Smooth muscle cell (in vitro differentiated cells): Measurements from ENCODE around the gene SRRT. TPM values are rescaled to one million over a fixed set of nuclear protein-coding genes. Genes with fewer than 3 reads are reported as not detected.
"Not testable (repeated sequence)": the region's sequence is repeated elsewhere in the genome, so short reads cannot be mapped to it uniquely, and the experiment has no call there.

Source experiments
- DNase-seq: peaks from one replicate; lab custom pipeline; 2025; ENCODE audit not compliant: unreplicated experiment; lab: John Stamatoyannopoulos, UW
- H2AFZ ChIP-seq: fragments of 200-600 bp; sonication (generic); 2 replicates; pipeline ENCODE4 v1.6.0; 2016; ENCODE audit warnings: antibody characterized with exemption, low read depth, mild to moderate bottlenecking
- H3F3A ChIP-seq: fragments of 200-600 bp; sonication (generic); 2 replicates; pipeline ENCODE4 v1.6.0; 2017; ENCODE audit warnings: antibody characterized with exemption, low read depth
- H3K27ac ChIP-seq: fragments of 200-600 bp; sonication (generic); 2 replicates; pipeline ENCODE4 v1.5.1; 2016; ENCODE audit warnings: low read depth, mild to moderate bottlenecking
- H3K27me3 ChIP-seq: fragments of 200-600 bp; sonication (generic); 2 replicates; pipeline ENCODE4 v1.6.1; 2016; ENCODE audit warnings: low read depth, mild to moderate bottlenecking
- H3K36me3 ChIP-seq: fragments of 200-600 bp; sonication (generic); 2 replicates; pipeline ENCODE4 v1.5.1; 2016; ENCODE audit warnings: low read depth
- H3K4me1 ChIP-seq: fragments of 200-600 bp; sonication (generic); 2 replicates; pipeline ENCODE4 v1.5.1; 2016; ENCODE audit warnings: low read depth
- H3K4me2 ChIP-seq: fragments of 200-600 bp; sonication (generic); 2 replicates; pipeline ENCODE4 v1.6.0; 2016; ENCODE audit warnings: mild to moderate bottlenecking
- H3K4me3 ChIP-seq: fragments of 200-600 bp; sonication (generic); 2 replicates; pipeline ENCODE4 v1.5.1; 2016; ENCODE audit warnings: mild to moderate bottlenecking
- H3K79me2 ChIP-seq: fragments of 200-600 bp; sonication (generic); 2 replicates; pipeline ENCODE4 v1.6.0; 2016; ENCODE audit warnings: low read depth, mild to moderate bottlenecking
- H3K9ac ChIP-seq: fragments of 200-600 bp; sonication (generic); 2 replicates; pipeline ENCODE4 v1.6.0; 2016; ENCODE audit warnings: low read depth
- H3K9me3 ChIP-seq: fragments of 200-600 bp; sonication (generic); replicated peaks from 2 replicates; pipeline ENCODE4 v1.5.1; 2016; ENCODE audit warnings: low read depth
- H4K20me1 ChIP-seq: fragments of 200-600 bp; sonication (generic); 2 replicates; pipeline ENCODE4 v1.6.0; 2016; ENCODE audit warnings: low read depth
- WGBS: methylation state at CpG from one replicate; pipeline ENCODE4 v1.1.7; 2016; ENCODE audit warnings: low lambda C conversion rate; 5-methylcytosine and 5-hydroxymethylcytosine counted together
- polyA plus RNA-seq: library from polyadenylated mRNA; unstranded; fragments of >200 nt; fragmentation: Nextera tagmentation; extraction: Ambion mirVana; gene quantifications from 2 replicates; pipeline ENCODE4 v1.2.1, GENCODE V29; 2016
- total RNA-seq: library from RNA; depleted of rRNA; stranded (reverse); fragments of >200 nt; gene quantifications from 2 replicates; pipeline ENCODE4 v1.2.3, GENCODE V29; 2014
- TF ChIP-seq, protein P1 (sequence below): fragments of 200-600 bp; sonication (generic); IDR thresholded peaks from 2 replicates; pipeline ENCODE4 v1.5.1; 2017; ENCODE audit warnings: borderline replicate concordance, mild to moderate bottlenecking, antibody characterized with exemption; ENCODE audit not compliant: insufficient read depth, poor library complexity, severe bottlenecking

Gene SRRT
- total and polyA plus RNA-seq, 2 experiments from 2014 or later = 32.1 to 63.6 TPM

DNA sequence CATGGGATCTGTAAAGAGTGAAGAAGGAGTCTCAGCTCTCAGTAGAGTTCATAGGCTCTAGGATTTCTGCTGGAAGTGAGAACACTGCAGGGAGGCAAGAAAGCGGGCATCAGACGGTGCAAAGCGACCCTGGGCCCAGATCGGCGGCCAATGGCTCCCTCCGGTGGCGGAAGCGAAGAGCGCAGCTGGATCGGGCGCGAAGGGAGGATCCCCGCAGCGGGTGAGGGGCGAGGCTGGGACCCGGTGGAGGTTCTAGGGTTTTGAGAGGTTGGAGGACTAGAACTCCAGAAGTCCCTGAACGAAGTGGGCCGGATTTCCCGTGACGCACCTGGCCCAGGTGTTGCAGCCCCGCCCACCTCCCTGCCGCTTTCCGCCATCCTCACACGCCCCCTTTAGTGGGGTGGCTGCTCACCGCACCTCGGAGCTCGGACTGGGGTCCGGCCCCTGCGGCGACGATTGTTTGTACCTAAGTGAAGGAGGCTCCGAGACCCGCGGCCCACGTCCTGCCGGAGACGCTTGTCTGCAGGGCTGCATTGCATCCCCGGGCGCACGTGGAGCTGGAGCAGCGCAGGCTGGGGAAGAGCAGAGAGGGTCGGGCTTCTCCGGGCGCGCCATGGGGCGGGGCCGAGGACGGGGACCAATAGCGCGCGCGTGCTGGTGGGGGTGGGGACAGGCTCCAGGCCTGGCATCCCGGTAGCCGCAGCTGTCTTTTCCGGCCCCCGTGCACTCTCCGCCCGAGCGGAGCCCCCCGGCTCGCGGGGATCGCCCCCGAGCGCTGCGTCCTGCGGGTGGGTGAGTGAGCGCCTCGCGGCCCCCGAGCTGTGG is 22.6 kb upstream of the SRRT start, which contains the start of gene SLC12A9:
TSS of gene SLC12A9 (plus strand) at position 666 of the 825 bp plus-strand sequence. CDS start 1,485 bp downstream, outside the sequence.
- WGBS = 1% methylated on average over 64 of the region's 71 CpGs

DNA sequence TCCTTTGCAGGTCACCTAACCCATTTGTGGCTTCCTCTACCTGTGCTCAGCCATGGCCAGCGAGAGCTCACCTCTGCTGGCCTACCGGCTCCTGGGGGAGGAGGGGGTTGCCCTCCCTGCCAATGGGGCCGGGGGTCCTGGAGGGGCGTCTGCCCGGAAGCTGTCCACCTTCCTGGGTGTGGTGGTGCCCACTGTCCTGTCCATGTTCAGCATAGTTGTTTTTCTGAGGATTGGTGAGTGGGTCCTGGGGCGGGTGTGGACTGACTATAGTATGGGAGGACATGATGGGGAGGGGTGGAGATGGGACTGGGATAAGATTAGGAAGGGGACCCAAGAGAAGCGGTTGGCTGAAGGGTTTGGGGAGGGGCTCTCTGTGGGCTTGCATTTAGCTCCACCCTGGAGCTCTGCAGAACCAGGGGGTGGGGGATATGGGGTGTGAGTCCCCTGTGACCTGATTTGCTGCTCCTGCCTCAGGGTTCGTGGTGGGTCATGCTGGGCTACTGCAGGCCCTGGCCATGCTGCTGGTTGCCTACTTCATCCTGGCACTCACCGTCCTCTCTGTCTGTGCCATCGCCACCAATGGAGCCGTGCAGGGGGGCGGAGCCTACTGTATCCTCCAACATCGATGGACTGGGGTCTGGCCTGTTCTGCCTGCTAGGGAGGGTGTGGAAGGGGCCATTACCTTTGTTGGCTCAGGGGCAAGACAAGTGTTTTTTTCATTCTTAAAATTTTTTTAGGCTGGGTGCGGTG is 20.6 kb upstream of the SRRT start:
- H3K9ac ChIP-seq = no peak overlapping the region
- no peaks in the 10 kb centered on the region for H3K27me3 ChIP-seq
- no peak overlapping the region for H2AFZ ChIP-seq

More for the DNA sequence above, 22.6 kb upstream of the SRRT start, which contains the start of gene SLC12A9:
- Histone ChIP-seq H3K36me3 (no peaks in the 10 kb centered on the region), H3K4me1 (no peaks in the 10 kb centered on the region), H2AFZ (peak within 1 kb of the TSS; percentile 80), H3K4me2 (peak within 1 kb of the TSS; percentile 95), H3K9ac (peak within 1 kb of the TSS; percentile 61), H4K20me1 (no peaks in the 10 kb centered on the region), H3F3A (no peaks in the 10 kb centered on the region), H3K9me3 (no peaks in the 10 kb centered on the region), H3K27ac (no peak within 1 kb of the TSS), H3K27me3 (no peaks in the 10 kb centered on the region), H3K79me2 (peaks cover 7% of the 10 kb centered on the region), H3K4me3 (peak within 1 kb of the TSS; percentile 89)
- DNase-seq = peak; percentile 65
- TF ChIP-seq, protein P1, sequence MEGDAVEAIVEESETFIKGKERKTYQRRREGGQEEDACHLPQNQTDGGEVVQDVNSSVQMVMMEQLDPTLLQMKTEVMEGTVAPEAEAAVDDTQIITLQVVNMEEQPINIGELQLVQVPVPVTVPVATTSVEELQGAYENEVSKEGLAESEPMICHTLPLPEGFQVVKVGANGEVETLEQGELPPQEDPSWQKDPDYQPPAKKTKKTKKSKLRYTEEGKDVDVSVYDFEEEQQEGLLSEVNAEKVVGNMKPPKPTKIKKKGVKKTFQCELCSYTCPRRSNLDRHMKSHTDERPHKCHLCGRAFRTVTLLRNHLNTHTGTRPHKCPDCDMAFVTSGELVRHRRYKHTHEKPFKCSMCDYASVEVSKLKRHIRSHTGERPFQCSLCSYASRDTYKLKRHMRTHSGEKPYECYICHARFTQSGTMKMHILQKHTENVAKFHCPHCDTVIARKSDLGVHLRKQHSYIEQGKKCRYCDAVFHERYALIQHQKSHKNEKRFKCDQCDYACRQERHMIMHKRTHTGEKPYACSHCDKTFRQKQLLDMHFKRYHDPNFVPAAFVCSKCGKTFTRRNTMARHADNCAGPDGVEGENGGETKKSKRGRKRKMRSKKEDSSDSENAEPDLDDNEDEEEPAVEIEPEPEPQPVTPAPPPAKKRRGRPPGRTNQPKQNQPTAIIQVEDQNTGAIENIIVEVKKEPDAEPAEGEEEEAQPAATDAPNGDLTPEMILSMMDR = peak; percentile 94

DNA sequence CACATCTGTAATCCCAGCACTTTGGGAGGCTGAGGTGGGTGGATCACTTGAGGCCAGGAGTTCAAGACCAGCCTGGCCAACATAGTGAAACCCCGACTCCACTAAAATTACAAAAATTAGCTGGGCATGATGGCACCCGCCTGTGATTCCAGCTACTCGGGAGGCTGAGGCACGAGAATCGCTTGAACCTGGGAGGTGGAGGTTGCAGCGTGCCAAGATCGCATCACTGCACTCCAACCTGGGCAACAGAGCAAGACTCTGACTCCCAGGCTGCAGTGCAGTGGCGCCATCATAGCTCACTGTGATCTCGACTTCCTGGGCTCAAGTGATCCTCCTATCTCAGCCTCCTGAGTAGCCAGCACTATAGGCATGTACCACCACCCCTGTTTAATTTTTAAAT is 20.0 kb upstream of the SRRT start:
- not testable (repeated sequence) for H3K4me1 ChIP-seq, H3F3A ChIP-seq, H4K20me1 ChIP-seq, H3K4me2 ChIP-seq, H3K27me3 ChIP-seq, H3K27ac ChIP-seq, H3K79me2 ChIP-seq, H2AFZ ChIP-seq, DNase-seq, H3K36me3 ChIP-seq, H3K4me3 ChIP-seq, H3K9me3 ChIP-seq, H3K9ac ChIP-seq
- WGBS = 98% methylated on average over 9 of the region's 9 CpGs

More for the DNA sequence above, 20.6 kb upstream of the SRRT start:
- Histone ChIP-seq H3K79me2 (peaks cover 7% of the 10 kb centered on the region), H3K9me3 (no peaks in the 10 kb centered on the region), H3K4me3 (no peak overlapping the region), H3K4me1 (no peaks in the 10 kb centered on the region), H3K27ac (no peak overlapping the region), H4K20me1 (no peaks in the 10 kb centered on the region), H3K36me3 (no peaks in the 10 kb centered on the region), H3F3A (no peaks in the 10 kb centered on the region), H3K4me2 (no peak overlapping the region)
- WGBS = 94% methylated on average over 13 of the region's 14 CpGs
- TF ChIP-seq, protein P1 = no peak
- DNase-seq = no peak

DNA sequence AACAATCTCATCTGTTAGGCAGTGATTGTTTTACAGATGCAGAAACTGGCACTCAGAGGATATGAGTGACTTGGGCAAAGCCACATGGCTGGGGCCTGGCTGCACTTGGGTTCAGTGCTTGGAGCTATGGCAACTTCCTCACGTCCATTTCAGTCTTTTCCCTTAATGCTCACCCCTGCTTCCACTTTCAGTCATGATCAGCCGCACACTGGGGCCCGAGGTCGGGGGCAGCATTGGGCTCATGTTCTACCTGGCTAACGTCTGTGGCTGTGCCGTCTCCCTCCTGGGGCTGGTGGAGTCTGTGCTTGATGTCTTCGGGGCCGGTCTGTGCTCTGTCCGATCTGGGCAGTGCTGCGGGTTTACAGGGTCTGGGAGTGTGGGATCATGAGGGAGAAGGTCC is 19.4 kb upstream of the SRRT start:
- Histone ChIP-seq H3K4me3 (no peak overlapping the region), H3K79me2 (peaks cover 7% of the 10 kb centered on the region), H3K36me3 (no peaks in the 10 kb centered on the region), H3K9ac (no peak overlapping the region), H3K9me3 (no peaks in the 10 kb centered on the region), H3K4me2 (no peak overlapping the region), H3K27me3 (no peaks in the 10 kb centered on the region), H4K20me1 (no peaks in the 10 kb centered on the region), H2AFZ (no peak overlapping the region), H3F3A (no peaks in the 10 kb centered on the region), H3K27ac (no peak overlapping the region), H3K4me1 (no peaks in the 10 kb centered on the region)
- no peak for DNase-seq
- 94% methylated on average over 10 of the region's 10 CpGs for WGBS
- TF ChIP-seq, protein P1 = no peak
